SK-N-MC (cell line): ENCODE data around the gene FER.
"Not testable (repeated sequence)": the region's sequence is repeated elsewhere in the genome, so short reads cannot be mapped to it uniquely, and the experiment has no call there.

Experiments
- DNase-seq: peaks from one replicate; pipeline ENCODE4 v3.0.0-alpha.2; 2011; ENCODE audit warnings: low read depth, low spot score
- H3K27ac ChIP-seq: fragments of 200-600 bp; sonication (generic); 2 replicates; pipeline ENCODE4 v1.5.1; 2016; ENCODE audit warnings: mixed run types
- H3K36me3 ChIP-seq: fragments of 200-600 bp; sonication (generic); 2 replicates; pipeline ENCODE4 v1.6.1; 2017; ENCODE audit warnings: antibody characterized with exemption, low read length, mixed read lengths; ENCODE audit not compliant: insufficient read depth
- H3K4me3 ChIP-seq: fragments of 200-600 bp; sonication (generic); 2 replicates; pipeline ENCODE4 v1.5.1; 2016
- H3K9ac ChIP-seq: fragments of 200-600 bp; sonication (generic); 2 replicates; pipeline ENCODE4 v1.8.0; 2017; ENCODE audit warnings: mixed run types, mixed read lengths; ENCODE audit not compliant: insufficient read length
- H3K9me3 ChIP-seq: fragments of 200-600 bp; sonication (generic); 2 replicates; pipeline ENCODE4 v1.6.1; 2017; ENCODE audit warnings: low read depth, mild to moderate bottlenecking, antibody characterized with exemption, low read length, moderate library complexity, mixed read lengths
- EZH2 ChIP-seq: fragments of 200-600 bp; sonication (generic); IDR thresholded peaks from one replicate; pipeline ENCODE4 v1.6.1; 2017; ENCODE audit warnings: antibody characterized with exemption
- FOXP2 ChIP-seq: optimal IDR thresholded peaks from 2 replicates; pipeline ENCODE3; 2011; ENCODE audit warnings: mild to moderate bottlenecking, moderate library complexity; ENCODE audit not compliant: insufficient read depth; ENCODE audit errors: extremely low read length, control extremely low read depth
- POLR2AphosphoS5 ChIP-seq: IDR thresholded peaks from 2 replicates; pipeline ENCODE4 v1.6.1; 2012; ENCODE audit warnings: mild to moderate bottlenecking, low read depth, low read length, borderline replicate concordance

The FER gene

DNA sequence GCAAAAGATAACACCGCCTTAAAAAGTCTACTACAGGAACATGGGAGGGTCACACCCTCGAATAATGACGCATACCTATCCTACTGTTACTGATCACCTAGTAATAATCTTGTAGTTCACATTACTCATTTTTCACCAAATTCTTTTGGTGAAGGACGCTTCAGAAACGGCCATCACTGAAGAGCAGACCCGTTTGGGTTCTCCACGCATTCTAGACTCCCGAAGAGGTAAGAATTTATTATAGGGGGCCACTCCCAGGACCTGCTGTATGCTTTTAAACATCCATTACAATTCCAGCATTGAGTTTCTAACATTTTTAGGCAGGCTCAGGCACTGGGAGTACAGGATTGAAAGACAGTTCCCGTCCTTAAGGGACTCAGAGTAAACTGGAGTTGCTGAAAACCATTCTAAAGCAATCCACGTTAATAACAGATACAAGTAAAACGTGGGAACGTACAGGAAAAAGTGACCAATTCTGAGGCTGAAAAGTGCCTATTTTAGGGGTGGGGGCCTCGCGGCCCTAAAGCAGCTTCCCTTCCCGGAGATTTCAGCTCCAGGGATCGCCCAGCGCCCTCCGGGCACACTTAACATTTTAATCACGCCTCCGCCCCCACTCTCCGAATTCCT lies at the start of gene FER:
Gene FER, plus strand, starts transcription at position 124 of the 627 bp plus-strand sequence. CDS start 50,286 bp downstream, outside the sequence.
- H3K9me3 ChIP-seq, result no peaks in the 10 kb centered on the region
- no peak for TF ChIP-seq POLR2AphosphoS5
- no peak for TF ChIP-seq FOXP2
- no peak for TF ChIP-seq EZH2
- H3K27ac ChIP-seq, result peak within 1 kb of the TSS; percentile 53
- peak within 1 kb of the TSS; percentile 92 for H3K4me3 ChIP-seq
- H3K36me3 ChIP-seq, result no peaks in the 10 kb centered on the region
- peak within 1 kb of the TSS; percentile 84 for H3K9ac ChIP-seq
- DNase-seq, result no peak

DNA sequence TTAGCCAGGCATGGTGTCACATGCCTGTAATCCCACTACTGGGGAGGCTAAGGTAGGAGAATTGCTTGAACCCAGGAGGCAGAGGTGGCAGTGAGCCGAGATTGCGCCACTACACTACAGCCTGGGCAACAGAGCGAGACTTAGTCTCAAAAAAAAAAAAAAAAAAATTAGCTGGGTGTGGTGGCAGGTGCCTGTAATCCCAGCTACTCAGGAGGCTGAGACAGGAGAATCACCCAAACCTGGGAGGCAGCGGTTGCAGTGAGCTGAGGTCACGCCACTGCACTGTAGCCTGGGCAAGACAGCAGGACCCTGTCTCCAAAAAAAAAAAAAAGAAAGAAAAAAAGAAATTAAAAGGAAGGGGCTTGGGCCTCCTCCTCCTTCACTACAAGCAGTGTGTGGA lies 47.3 kb upstream of the FER start:
- H3K9ac ChIP-seq, H3K27ac ChIP-seq, H3K36me3 ChIP-seq: not testable (repeated sequence)

DNA sequence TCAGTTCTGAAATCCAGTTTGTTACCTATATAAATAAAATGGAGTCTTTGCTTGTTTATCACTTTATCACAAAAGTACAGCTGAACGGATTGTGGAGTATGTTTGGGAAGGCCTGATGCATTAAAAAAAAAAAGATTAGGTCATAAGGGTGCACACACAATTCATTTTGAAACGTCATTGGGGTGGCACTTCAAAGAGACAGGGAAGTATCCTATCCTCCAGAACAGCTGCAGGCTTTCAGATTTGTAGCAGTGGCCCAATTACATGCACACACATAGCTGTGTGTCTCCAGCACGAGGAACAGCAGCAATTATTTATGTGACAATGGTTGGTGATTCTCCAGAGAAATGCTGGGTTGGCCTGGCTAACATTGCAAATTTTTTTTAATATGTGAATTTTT lies 46.8 kb upstream of the FER start:
- Histone ChIP-seq H3K27ac (no peak overlapping the region), H3K4me3 (no peak overlapping the region), H3K9me3 (no peaks in the 10 kb centered on the region), H3K9ac (no peak overlapping the region), H3K36me3 (no peaks in the 10 kb centered on the region)
- TF ChIP-seq FOXP2, result no peak
- DNase-seq, result no peak

More for the DNA sequence above, 47.3 kb upstream of the FER start:
- not testable (repeated sequence) for DNase-seq, H3K9me3 ChIP-seq, H3K4me3 ChIP-seq

DNA sequence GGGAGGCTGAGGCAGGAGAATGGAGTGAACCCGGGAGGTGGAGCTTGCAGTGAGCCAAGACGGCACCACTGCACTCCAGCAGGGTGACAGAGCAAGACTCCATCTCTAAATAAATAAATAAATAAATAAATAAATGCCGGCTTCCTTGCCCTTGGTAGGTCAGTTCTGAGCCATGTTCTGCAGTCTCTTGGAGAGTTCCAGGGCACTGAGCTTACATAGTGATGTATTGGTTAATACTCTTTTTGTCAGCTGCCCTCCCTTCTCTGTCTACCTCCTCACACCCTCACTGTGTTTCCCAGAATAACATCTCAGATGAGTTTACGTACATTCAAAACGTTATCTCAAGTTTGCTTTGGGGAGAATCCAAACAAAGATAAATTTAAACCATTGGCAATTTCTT lies 45.2 kb upstream of the FER start:
- no peaks in the 10 kb centered on the region for H3K36me3 ChIP-seq

GRCh38 chr5:108703313-108703712 lies 44.4 kb upstream of the FER start:
- DNase-seq, result no peak
- TF ChIP-seq POLR2AphosphoS5 (no peak), FOXP2 (no peak), EZH2 (no peak)
- H3K9me3 ChIP-seq, result no peaks in the 10 kb centered on the region
- H3K9ac ChIP-seq, result no peak overlapping the region
- no peak overlapping the region for H3K27ac ChIP-seq
- H3K4me3 ChIP-seq, result no peak overlapping the region
- H3K36me3 ChIP-seq, result no peaks in the 10 kb centered on the region

More for the DNA sequence above, 45.2 kb upstream of the FER start:
- Histone ChIP-seq H3K9me3 (no peaks in the 10 kb centered on the region), H3K27ac (no peak overlapping the region), H3K9ac (no peak overlapping the region), H3K4me3 (no peak overlapping the region)
- TF ChIP-seq FOXP2 (no peak), EZH2 (no peak), POLR2AphosphoS5 (no peak)
- no peak for DNase-seq

- H3K36me3 ChIP-seq, result no peaks in the 10 kb centered on the region
- no peak overlapping the region for H3K9ac ChIP-seq
- no peak overlapping the region for H3K27ac ChIP-seq
- H3K4me3 ChIP-seq, result no peak overlapping the region
- TF ChIP-seq FOXP2 (no peak), EZH2 (no peak), POLR2AphosphoS5 (no peak)
- DNase-seq, result no peak
- no peaks in the 10 kb centered on the region for H3K9me3 ChIP-seq
These were observed 40.6 kb upstream of the FER start for GRCh38 chr5:108707141-108707540.

- no peak overlapping the region for H3K9ac ChIP-seq
- H3K9me3 ChIP-seq, result no peaks in the 10 kb centered on the region
- no peak overlapping the region for H3K4me3 ChIP-seq
- no peak overlapping the region for H3K27ac ChIP-seq
- no peak for DNase-seq
- TF ChIP-seq POLR2AphosphoS5, result no peak
- TF ChIP-seq FOXP2, result no peak
- TF ChIP-seq EZH2, result no peak
- H3K36me3 ChIP-seq, result no peaks in the 10 kb centered on the region
These were observed 35.8 kb upstream of the FER start for GRCh38 chr5:108711898-108712297.

DNA sequence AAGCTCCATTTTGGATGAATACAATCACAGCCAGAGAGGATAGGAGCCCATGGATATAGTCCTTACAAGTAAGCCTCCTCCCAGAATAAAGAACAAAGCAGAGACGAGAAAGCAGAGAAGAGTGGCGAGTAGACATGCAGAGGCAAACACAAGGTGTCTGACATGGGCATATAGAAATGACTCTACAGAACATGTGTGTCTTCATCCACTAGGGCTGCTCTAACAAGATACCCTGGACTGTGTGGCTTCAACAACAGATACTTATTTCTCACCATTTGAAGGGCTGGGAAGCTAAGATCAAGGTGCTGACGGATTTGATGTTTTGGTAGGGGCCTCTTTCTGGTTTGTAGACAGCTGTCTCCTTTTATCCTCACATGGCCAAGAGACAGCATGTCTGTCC lies 32.3 kb upstream of the FER start:
- no peak overlapping the region for H3K9ac ChIP-seq
- H3K9me3 ChIP-seq, result no peaks in the 10 kb centered on the region
- TF ChIP-seq EZH2 (no peak), POLR2AphosphoS5 (no peak), FOXP2 (no peak)
- H3K4me3 ChIP-seq, result no peak overlapping the region
- no peaks in the 10 kb centered on the region for H3K36me3 ChIP-seq
- DNase-seq, result no peak
- H3K27ac ChIP-seq, result no peak overlapping the region

DNA sequence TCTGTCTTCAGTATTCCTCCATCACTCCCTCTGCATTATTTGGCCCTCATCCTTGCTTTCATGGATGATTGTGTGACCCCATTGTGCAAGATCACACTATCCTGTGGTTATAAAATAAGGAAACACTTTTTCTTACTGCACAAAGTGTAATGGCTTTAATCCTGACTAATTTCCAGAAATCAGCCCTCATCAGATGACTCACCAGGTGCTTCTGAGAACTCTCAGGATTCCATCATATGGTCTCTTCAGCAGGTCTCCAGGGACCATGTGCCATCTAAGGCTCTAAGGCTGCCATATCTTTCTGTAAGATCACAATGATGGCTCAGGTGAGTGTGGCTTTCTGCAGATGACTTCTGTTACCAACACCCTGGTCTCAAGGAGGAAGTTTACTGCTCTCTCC lies 27.3 kb upstream of the FER start:
- no peak for DNase-seq
- no peak overlapping the region for H3K4me3 ChIP-seq
- no peak overlapping the region for H3K27ac ChIP-seq
- TF ChIP-seq POLR2AphosphoS5, result no peak
- TF ChIP-seq FOXP2, result no peak
- TF ChIP-seq EZH2, result no peak
- H3K36me3 ChIP-seq, result no peaks in the 10 kb centered on the region
- no peak overlapping the region for H3K9ac ChIP-seq
- no peaks in the 10 kb centered on the region for H3K9me3 ChIP-seq
